ENCODE measurements around the gene GATC. TPM values are rescaled to one million over a fixed set of nuclear protein-coding genes. Genes with fewer than 3 reads are reported as not detected.

GATC gene
- total RNA-seq, 2 donors from 2014 or later = 24.5 to 33.2 TPM

DNA sequence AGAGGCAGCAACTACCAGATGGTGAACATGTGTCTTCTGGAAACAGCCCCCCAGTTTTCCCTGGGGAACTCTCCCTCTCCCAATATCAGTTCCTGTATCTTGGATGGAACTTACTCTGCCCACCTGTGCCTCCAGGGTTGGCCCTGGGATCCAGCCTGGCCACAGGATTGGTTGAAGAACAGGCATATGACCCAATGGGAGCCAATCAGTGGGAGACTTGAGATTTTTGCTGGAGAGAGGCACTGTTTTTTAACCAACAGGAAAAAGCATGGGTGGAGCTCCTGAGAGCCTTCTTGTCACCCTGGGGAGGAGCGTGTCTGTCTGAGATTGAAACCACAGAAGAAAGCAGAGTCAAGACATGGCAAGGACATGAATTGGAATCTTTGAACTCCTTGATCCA is 42.0 kb upstream of the GATC start:
- no peak for TF ChIP-seq CTCF (conservative IDR thresholded peaks at IDR 0.05)
- no peaks in the 10 kb centered on the region for H3K4me1 ChIP-seq (ENCODE audit: control insufficient read depth, insufficient read depth, low read length)
- Mint-ChIP-seq H3K27ac (no peak overlapping the region), H3K4me1 (peaks cover 9% of the 10 kb centered on the region), H3K4me3 (no peak overlapping the region), H3K36me3 (ENCODE audit: low read depth) (no peaks in the 10 kb centered on the region), H3K9me3 (peaks cover 1% of the 10 kb centered on the region), H3K27me3 (ENCODE audit: insufficient read depth) (no peaks in the 10 kb centered on the region)
- peak; percentile 69 for DNase-seq
- H3K9ac ChIP-seq (ENCODE audit: extremely low read depth, low read length, poor library complexity, severe bottlenecking) = no peak overlapping the region
- H3K36me3 ChIP-seq (ENCODE audit: control insufficient read depth, insufficient read depth, low read length) = no peaks in the 10 kb centered on the region
- no peaks in the 10 kb centered on the region for H3K9me3 ChIP-seq (ENCODE audit: control insufficient read depth, low read length)
- no peaks in the 10 kb centered on the region for H3K27me3 ChIP-seq (ENCODE audit: control insufficient read depth, insufficient read depth, low read length, poor library complexity, severe bottlenecking)
- H3K27ac ChIP-seq (ENCODE audit: low read depth, low read length) = no peak overlapping the region
- H3K4me3 ChIP-seq (ENCODE audit: low read length) = no peak overlapping the region
- WGBS, 2 experiments (ENCODE audit: insufficient coverage in 1 of 2, insufficient read length in 1 of 2) = 100% methylated on average over 1 of the region's 1 CpG

- WGBS, 2 experiments (ENCODE audit: insufficient coverage in 1 of 2, insufficient read length in 1 of 2) = 92 to 94% methylated on average over 3 of the region's 3 CpGs
Measured at GRCh38 chr12:120406069-120406468, 40.2 kb upstream of the GATC start.

DNA sequence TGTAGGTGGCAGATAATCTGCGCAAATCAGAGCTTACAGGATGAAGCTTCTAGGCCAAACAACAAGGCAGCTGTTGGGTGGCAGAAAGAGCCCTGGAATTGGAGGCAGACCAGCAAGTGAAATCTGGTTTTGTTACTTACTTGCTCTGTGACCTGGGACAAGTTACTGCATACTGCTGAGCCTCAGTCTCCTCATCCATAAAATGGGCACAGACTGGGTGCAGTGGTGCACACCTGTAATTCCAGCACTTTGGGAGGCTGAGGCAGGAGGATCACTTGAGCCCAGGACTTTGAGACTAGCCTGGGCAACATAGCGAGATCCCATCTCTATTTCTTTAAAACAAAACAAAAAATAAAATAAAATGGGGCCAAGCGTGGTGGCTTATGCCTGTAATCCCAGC is 39.7 kb upstream of the GATC start:
- H3K4me1 Mint-ChIP-seq = peaks cover 9% of the 10 kb centered on the region
- H3K9me3 Mint-ChIP-seq = peaks cover 1% of the 10 kb centered on the region
- 90 to 100% methylated on average over 2 to 3 of the region's 3 CpGs for WGBS, 2 experiments (ENCODE audit: insufficient coverage in 1 of 2, insufficient read length in 1 of 2)
- TF ChIP-seq CTCF (conservative IDR thresholded peaks at IDR 0.05) = no peak
- no peaks in the 10 kb centered on the region for H3K36me3 Mint-ChIP-seq (ENCODE audit: low read depth)
- H3K4me3 Mint-ChIP-seq = no peak overlapping the region
- Histone ChIP-seq H3K36me3 (ENCODE audit: control insufficient read depth, insufficient read depth, low read length) (no peaks in the 10 kb centered on the region), H3K9ac (ENCODE audit: extremely low read depth, low read length, poor library complexity, severe bottlenecking) (no peak overlapping the region), H3K4me1 (ENCODE audit: control insufficient read depth, insufficient read depth, low read length) (no peaks in the 10 kb centered on the region), H3K9me3 (ENCODE audit: control insufficient read depth, low read length) (no peaks in the 10 kb centered on the region), H3K4me3 (ENCODE audit: low read length) (no peak overlapping the region), H3K27ac (ENCODE audit: low read depth, low read length) (no peak overlapping the region), H3K27me3 (ENCODE audit: control insufficient read depth, insufficient read depth, low read length, poor library complexity, severe bottlenecking) (no peaks in the 10 kb centered on the region)
- no peak overlapping the region for H3K27ac Mint-ChIP-seq
- no peak for DNase-seq
- no peaks in the 10 kb centered on the region for H3K27me3 Mint-ChIP-seq (ENCODE audit: insufficient read depth)

More at GRCh38 chr12:120406069-120406468, 40.2 kb upstream of the GATC start:
- peaks cover 1% of the 10 kb centered on the region for H3K9me3 Mint-ChIP-seq
- H3K27me3 ChIP-seq (ENCODE audit: control insufficient read depth, insufficient read depth, low read length, poor library complexity, severe bottlenecking) = no peaks in the 10 kb centered on the region
- peaks cover 9% of the 10 kb centered on the region for H3K4me1 Mint-ChIP-seq
- no peak overlapping the region for H3K4me3 Mint-ChIP-seq
- no peak overlapping the region for H3K9ac ChIP-seq (ENCODE audit: extremely low read depth, low read length, poor library complexity, severe bottlenecking)
- H3K36me3 ChIP-seq (ENCODE audit: control insufficient read depth, insufficient read depth, low read length) = no peaks in the 10 kb centered on the region
- no peak overlapping the region for H3K27ac ChIP-seq (ENCODE audit: low read depth, low read length)
- H3K4me1 ChIP-seq (ENCODE audit: control insufficient read depth, insufficient read depth, low read length) = no peaks in the 10 kb centered on the region
- no peaks in the 10 kb centered on the region for H3K27me3 Mint-ChIP-seq (ENCODE audit: insufficient read depth)
- no peak for TF ChIP-seq CTCF (conservative IDR thresholded peaks at IDR 0.05)
- no peak overlapping the region for H3K27ac Mint-ChIP-seq
- H3K36me3 Mint-ChIP-seq (ENCODE audit: low read depth) = no peaks in the 10 kb centered on the region
- H3K4me3 ChIP-seq (ENCODE audit: low read length) = no peak overlapping the region
- DNase-seq = no peak
- no peaks in the 10 kb centered on the region for H3K9me3 ChIP-seq (ENCODE audit: control insufficient read depth, low read length)

All from endodermal cell (in vitro differentiated cells).